Spleen (tissue), 11 donors: ENCODE data around the gene GAS7. TPM values are rescaled to one million over a fixed set of nuclear protein-coding genes. Genes with fewer than 3 reads are reported as not detected.

Experiments used
- DNase-seq: peaks from one replicate; pipeline ENCODE4 v3.0.0-alpha.2; 2020
- H3K27ac ChIP-seq, 8 donors: fragments of 200-600 bp; sonication (generic) in 7 of 8; 1 replicate in 4 of 8; 2 replicates in 4 of 8; pipeline versions ENCODE4 v1.5.0 to v1.8.0; 2016 to 2021; ENCODE audit warnings: inconsistent platforms in 4 of 8, mild to moderate bottlenecking in 4 of 8, moderate library complexity in 1 of 8
- H3K27me3 ChIP-seq, 7 donors: fragments of 200-600 bp; sonication (generic) in 6 of 7; replicated peaks in 1 of 7; 1 replicate in 4 of 7; 2 replicates in 3 of 7; pipeline versions ENCODE4 v1.5.0 to v1.8.0; 2016 to 2021; ENCODE audit warnings: inconsistent platforms in 3 of 7, mild to moderate bottlenecking in 1 of 7
- H3K36me3 ChIP-seq, 6 donors: fragments of 200-600 bp; sonication (generic) in 5 of 6; 1 replicate in 4 of 6; 2 replicates in 2 of 6; pipeline versions ENCODE4 v1.5.0 to v1.8.0; 2016 to 2021; ENCODE audit warnings: inconsistent platforms in 2 of 6
- H3K4me1 ChIP-seq, 6 donors: fragments of 200-600 bp; sonication (generic) in 5 of 6; 1 replicate in 3 of 6; 2 replicates in 3 of 6; pipeline versions ENCODE4 v1.5.0 to v1.8.0; 2016 to 2021; ENCODE audit warnings: inconsistent platforms in 3 of 6
- H3K4me3 ChIP-seq, 8 donors: fragments of 200-600 bp; sonication (generic) in 7 of 8; 1 replicate in 4 of 8; 2 replicates in 4 of 8; pipeline versions ENCODE4 v1.5.0 to v1.8.0; 2016 to 2021; ENCODE audit warnings: inconsistent platforms in 4 of 8, mild to moderate bottlenecking in 4 of 8, moderate library complexity in 2 of 8
- H3K9me3 ChIP-seq, 8 donors: fragments of 200-600 bp; sonication (generic) in 7 of 8; 1 replicate in 4 of 8; 2 replicates in 4 of 8; pipeline versions ENCODE4 v1.5.0 to v1.8.0; 2016 to 2021; ENCODE audit warnings: inconsistent platforms in 4 of 8
- POLR2A ChIP-seq, 3 donors: fragments of 450-650 bp; IDR thresholded peaks; one replicate each; pipeline ENCODE4 v1.5.1; 2017; ENCODE audit warnings: antibody characterized with exemption in 3 of 3, mild to moderate bottlenecking in 1 of 3
- POLR2AphosphoS5 ChIP-seq, 3 donors: sonication (generic); formaldehyde crosslinking; IDR thresholded peaks; one replicate each; pipeline ENCODE4 v1.5.1; 2017; ENCODE audit warnings: antibody characterized with exemption in 3 of 3
- WGBS, 5 donors: extraction: QIAGEN DNeasy Blood & Tissue Kit in 3 of 5; methylation state at CpG; one replicate each; pipeline versions ENCODE4 v1.1.5 to v1.1.7; 2013 to 2018; 5-methylcytosine and 5-hydroxymethylcytosine counted together
- intact Hi-C: fragments of 100-400 bp; cut with DNase I; formaldehyde crosslinking; loops from one replicate; pipeline ENCODE4 v1.15.0; 2023; ENCODE audit warnings: low total_unique reads
- polyA plus RNA-seq, 3 donors: library from polyadenylated mRNA; stranded (reverse); fragments of 200-250 nt; gene quantifications; one replicate each; pipeline ENCODE4 v1.2.1, GENCODE V29; 2013
- total RNA-seq, 7 donors: library from RNA; depleted of rRNA in 3 of 7; stranded (reverse); fragments of >200 nt in 3 of 7; fragmentation: NEBNext Ultra II Directional in 4 of 7; extraction: Animal tissue kit (Norgen Biotek cat#: 25700) in 4 of 7; gene quantifications; one replicate each; pipeline versions ENCODE4 v1.1.0 to v1.2.1, GENCODE V29; 2016 to 2021
- TF ChIP-seq, protein P1 (sequence below), 11 experiments: fragments of 200-600 bp in 7 of 11; fragments of 450-650 bp in 4 of 11; sonication (generic) in 4 of 11; IDR thresholded peaks in 8 of 11; conservative IDR thresholded peaks in 3 of 11; 1 replicate in 7 of 11; 2 replicates in 4 of 11; pipeline versions ENCODE4 v1.4.0 to v1.8.0; 2016 to 2021; ENCODE audit warnings: antibody characterized with exemption in 11 of 11, inconsistent platforms in 4 of 11, mild to moderate bottlenecking in 1 of 11
- donor health status: healthy with polysubstance abuse.
- donor health status: DM: no; HTN: no; CAD: no; lungs with moderate emphysema.
- donor health status: DM: no; HTN: no; CAD: no.
- donor health status: Bipolar disorder and iron deficiency.
- donor health status: healthy.
- donor health status: DM: no; HTN: no; CAD: no.
- donor health status: DM: yes; HTN: yes; CAD: no.

Gene GAS7
- total and polyA plus RNA-seq, 10 donors, result 4.1 to 127 (median 60.9) TPM

- H3K36me3 ChIP-seq, result peaks cover 0 to 6% (median 0%) of the 10 kb centered on the region in 6 donors
- no peak overlapping the region for H3K4me3 ChIP-seq
- no peak overlapping the region for H3K27ac ChIP-seq
- H3K9me3 ChIP-seq, result no peaks in the 10 kb centered on the region
- DNase-seq, result no peak
- intact Hi-C loops, result no loop called here
- no peaks in the 10 kb centered on the region for H3K27me3 ChIP-seq
- H3K4me1 ChIP-seq, result peaks cover 0 to 27% (median 6%) of the 10 kb centered on the region in 6 donors
- 56 to 76% (median 65%) methylated on average over 6 of the region's 6 CpGs for WGBS, 5 donors
- TF ChIP-seq POLR2AphosphoS5 (IDR thresholded peaks at IDR 0.05), result no peak
- TF ChIP-seq, protein P1, sequence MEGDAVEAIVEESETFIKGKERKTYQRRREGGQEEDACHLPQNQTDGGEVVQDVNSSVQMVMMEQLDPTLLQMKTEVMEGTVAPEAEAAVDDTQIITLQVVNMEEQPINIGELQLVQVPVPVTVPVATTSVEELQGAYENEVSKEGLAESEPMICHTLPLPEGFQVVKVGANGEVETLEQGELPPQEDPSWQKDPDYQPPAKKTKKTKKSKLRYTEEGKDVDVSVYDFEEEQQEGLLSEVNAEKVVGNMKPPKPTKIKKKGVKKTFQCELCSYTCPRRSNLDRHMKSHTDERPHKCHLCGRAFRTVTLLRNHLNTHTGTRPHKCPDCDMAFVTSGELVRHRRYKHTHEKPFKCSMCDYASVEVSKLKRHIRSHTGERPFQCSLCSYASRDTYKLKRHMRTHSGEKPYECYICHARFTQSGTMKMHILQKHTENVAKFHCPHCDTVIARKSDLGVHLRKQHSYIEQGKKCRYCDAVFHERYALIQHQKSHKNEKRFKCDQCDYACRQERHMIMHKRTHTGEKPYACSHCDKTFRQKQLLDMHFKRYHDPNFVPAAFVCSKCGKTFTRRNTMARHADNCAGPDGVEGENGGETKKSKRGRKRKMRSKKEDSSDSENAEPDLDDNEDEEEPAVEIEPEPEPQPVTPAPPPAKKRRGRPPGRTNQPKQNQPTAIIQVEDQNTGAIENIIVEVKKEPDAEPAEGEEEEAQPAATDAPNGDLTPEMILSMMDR (IDR thresholded peaks at IDR 0.05 in 8 of 11, conservative IDR thresholded peaks at IDR 0.05 in 3 of 11), result no peak
These were observed 197.0 kb downstream of the GAS7 start for GRCh38 chr17:10001306-10001873.

DNA sequence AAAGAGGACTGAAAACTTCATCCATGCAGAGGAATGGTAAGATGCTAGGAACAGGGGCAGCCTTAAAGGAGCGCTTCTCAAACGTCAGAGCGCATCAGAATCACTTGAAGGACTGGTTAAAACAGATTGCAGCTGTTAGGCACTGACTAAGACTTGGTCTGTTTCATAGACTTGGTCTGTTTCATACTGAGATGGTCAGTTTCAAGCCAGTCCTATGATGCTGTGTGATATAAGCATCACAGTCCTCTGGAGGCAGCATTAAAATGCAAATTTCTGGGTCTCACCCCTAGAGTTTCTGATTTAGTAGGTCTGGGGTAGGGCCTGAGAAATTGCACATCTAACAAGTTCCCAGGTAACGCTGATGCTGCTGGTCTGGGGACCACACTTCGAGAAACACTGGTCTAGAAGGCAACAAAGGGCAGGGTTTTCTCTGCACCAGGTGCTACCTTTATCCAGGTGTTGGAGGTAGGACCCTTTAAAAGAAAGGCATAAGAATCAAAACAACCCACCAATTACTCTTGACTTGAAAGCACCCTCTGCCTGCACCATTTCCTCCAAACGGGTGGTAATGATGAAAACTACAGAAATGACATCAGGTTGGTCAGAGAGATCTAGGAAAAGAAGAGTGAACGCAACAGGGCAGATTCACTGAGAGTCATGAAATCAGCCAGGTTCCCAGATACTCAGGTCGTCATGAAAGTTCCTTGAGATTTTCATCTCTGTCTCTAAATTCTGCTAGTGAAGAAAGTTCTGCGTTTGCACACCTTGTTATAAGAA, 198.3 kb downstream of the GAS7 start:
- Histone ChIP-seq H3K4me3 (no peak overlapping the region), H3K27me3 (no peaks in the 10 kb centered on the region), H3K36me3 (peaks cover 0 to 6% (median 0%) of the 10 kb centered on the region in 6 donors), H3K4me1 (peaks cover 0 to 27% (median 6%) of the 10 kb centered on the region in 6 donors), H3K27ac (no peak overlapping the region), H3K9me3 (no peaks in the 10 kb centered on the region)
- TF ChIP-seq, protein P1 (IDR thresholded peaks at IDR 0.05 in 8 of 11, conservative IDR thresholded peaks at IDR 0.05 in 3 of 11), result no peak
- TF ChIP-seq POLR2AphosphoS5 (IDR thresholded peaks at IDR 0.05) (no peak), POLR2A (IDR thresholded peaks at IDR 0.05) (no peak)
- DNase-seq, result no peak
- intact Hi-C loops, result no loop called here
- 73 to 79% (median 75%) methylated on average over 9 of the region's 9 CpGs for WGBS, 5 donors

DNA sequence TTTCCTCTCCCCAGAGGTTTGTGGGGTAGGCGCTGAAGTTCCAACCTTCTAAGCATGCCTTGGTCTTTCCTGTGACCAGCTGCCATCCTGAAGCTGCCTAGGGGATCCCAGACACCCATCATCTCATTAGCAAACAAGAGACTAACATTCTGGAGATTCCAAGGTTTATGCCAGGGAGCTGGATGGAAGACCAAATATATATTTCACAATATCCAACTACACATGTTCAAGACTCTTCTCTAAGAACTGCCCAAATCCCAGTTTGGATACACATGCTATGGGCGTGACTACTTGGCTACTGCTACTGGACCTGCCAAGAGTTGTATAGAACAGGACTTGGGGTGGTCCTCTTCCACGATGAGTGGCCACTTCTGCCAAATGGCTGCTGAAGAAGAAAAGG, 200.3 kb downstream of the GAS7 start:
- H3K4me3 ChIP-seq, result no peak overlapping the region
- no peak for DNase-seq
- H3K27me3 ChIP-seq, result no peaks in the 10 kb centered on the region
- H3K9me3 ChIP-seq, result no peaks in the 10 kb centered on the region
- intact Hi-C loops, result no loop called here
- no peak for TF ChIP-seq POLR2A (IDR thresholded peaks at IDR 0.05)
- TF ChIP-seq, protein P1 (IDR thresholded peaks at IDR 0.05 in 8 of 11, conservative IDR thresholded peaks at IDR 0.05 in 3 of 11), result no peak
- no peak for TF ChIP-seq POLR2AphosphoS5 (IDR thresholded peaks at IDR 0.05)
- peaks cover 0 to 6% (median 0%) of the 10 kb centered on the region in 6 donors for H3K36me3 ChIP-seq
- WGBS, 5 donors, result 66 to 89% (median 86%) methylated on average over 3 of the region's 3 CpGs
- peaks cover 0 to 20% (median 6%) of the 10 kb centered on the region in 6 donors for H3K4me1 ChIP-seq
- H3K27ac ChIP-seq, result no peak overlapping the region

GRCh38 chr17:9994761-9995160, 203.6 kb downstream of the GAS7 start:
- DNase-seq, result no peak
- Histone ChIP-seq H3K9me3 (peaks cover 0 to 1% (median 0%) of the 10 kb centered on the region in 8 donors), H3K4me1 (no peaks in the 10 kb centered on the region), H3K4me3 (no peak overlapping the region), H3K27ac (no peak overlapping the region), H3K36me3 (no peaks in the 10 kb centered on the region), H3K27me3 (no peaks in the 10 kb centered on the region)
- intact Hi-C loops, result no loop called here
- 87 to 95% (median 89%) methylated on average over 4 of the region's 4 CpGs for WGBS, 5 donors
- TF ChIP-seq POLR2AphosphoS5 (IDR thresholded peaks at IDR 0.05) (no peak), POLR2A (IDR thresholded peaks at IDR 0.05) (no peak)
- TF ChIP-seq, protein P1 (IDR thresholded peaks at IDR 0.05 in 8 of 11, conservative IDR thresholded peaks at IDR 0.05 in 3 of 11), result no peak
